HEK293 (cell line): ENCODE measurements around the gene PHF20.

Source experiments
- CTCF ChIA-PET: fragments of 350-600 bp; formaldehyde crosslinking; extraction: SDS; loops from one replicate; lab custom pipeline; 2021; ENCODE audit warnings: antibody characterized with exemption; lab: Yijun Ruan, JAX
- POLR2A ChIA-PET: fragments of 300-600 bp; formaldehyde crosslinking; extraction: SDS; loops from one replicate; lab custom pipeline; 2020; ENCODE audit warnings: antibody characterized with exemption, inconsistent platforms; lab: Yijun Ruan, JAX
- H3K27ac ChIP-seq: fragments of 200-500 bp; sonication (Bioruptor generic); 2 replicates; pipeline ENCODE4 v1.5.1; 2014; ENCODE audit warnings: low read depth, low read length, control low read depth, inconsistent platforms; ENCODE audit errors: extremely low read depth
- H3K36me3 ChIP-seq, 2 experiments: fragments of 200-500 bp in 1 of 2; sonication (Bioruptor generic) in 1 of 2; 1 replicate in 1 of 2; 2 replicates in 1 of 2; pipeline ENCODE4 v1.5.1; 2014 to 2017; ENCODE audit warnings: inconsistent platforms in 2 of 2, low read length in 2 of 2; ENCODE audit not compliant: control insufficient read depth in 2 of 2, insufficient read depth in 1 of 2
- H3K4me1 ChIP-seq: fragments of 200-500 bp; sonication (Bioruptor generic); 2 replicates; pipeline ENCODE4 v1.5.1; 2014; ENCODE audit warnings: mild to moderate bottlenecking, low read length, inconsistent platforms; ENCODE audit not compliant: control insufficient read depth, insufficient read depth
- H3K4me3 ChIP-seq: 2 replicates; pipeline ENCODE4 v1.5.1; 2011; ENCODE audit warnings: low read depth, mild to moderate bottlenecking, control low read depth, low read length, moderate library complexity
- H3K9me3 ChIP-seq: fragments of 200-500 bp; sonication (Bioruptor generic); 2 replicates; pipeline ENCODE4 v1.5.1; 2014; ENCODE audit warnings: low read depth, low read length, inconsistent platforms; ENCODE audit not compliant: control insufficient read depth, insufficient read depth
- GLI2 ChIP-seq: fragments of 450-650 bp; formaldehyde crosslinking; IDR thresholded peaks from 2 replicates; pipeline ENCODE4; 2017; ENCODE audit warnings: missing biosample characterization, missing genetic modification characterization, low read depth, borderline replicate concordance
- GLI4 ChIP-seq: fragments of 450-650 bp; formaldehyde crosslinking; IDR thresholded peaks from 2 replicates; pipeline ENCODE4 v1.5.1; 2016; ENCODE audit warnings: missing biosample characterization, missing genetic modification characterization
- HOXD13 ChIP-seq: sonication (generic); formaldehyde crosslinking; IDR thresholded peaks from 2 replicates; pipeline ENCODE4 v1.8.0; 2022; ENCODE audit warnings: missing genetic modification reagents, borderline replicate concordance
- SALL2 ChIP-seq: fragments of 450-650 bp; formaldehyde crosslinking; IDR thresholded peaks from 2 replicates; pipeline ENCODE4 v1.5.0; 2017; ENCODE audit warnings: missing biosample characterization, mild to moderate bottlenecking, missing genetic modification characterization, borderline replicate concordance
- SP2 ChIP-seq: fragments of 450-650 bp; formaldehyde crosslinking; IDR thresholded peaks from 2 replicates; pipeline ENCODE4 v1.5.1; 2016; ENCODE audit warnings: missing biosample characterization, missing genetic modification characterization
- SP3 ChIP-seq: fragments of 450-650 bp; formaldehyde crosslinking; IDR thresholded peaks from 2 replicates; pipeline ENCODE4 v1.5.1; 2016; ENCODE audit warnings: missing biosample characterization, missing genetic modification characterization
- ZNF16 ChIP-seq: fragments of 450-650 bp; formaldehyde crosslinking; IDR thresholded peaks from 2 replicates; pipeline ENCODE4 v1.5.1; 2016; ENCODE audit warnings: low read depth, missing biosample characterization, missing genetic modification characterization
- ZNF2 ChIP-seq: fragments of 450-650 bp; formaldehyde crosslinking; IDR thresholded peaks from 2 replicates; pipeline ENCODE4 v1.5.1; 2016; ENCODE audit warnings: missing biosample characterization, missing genetic modification characterization
- ZNF280D ChIP-seq: fragments of 450-650 bp; formaldehyde crosslinking; IDR thresholded peaks from 2 replicates; pipeline ENCODE4 v1.5.1; 2016; ENCODE audit warnings: missing biosample characterization, missing genetic modification characterization
- ZNF558 ChIP-seq: fragments of 450-650 bp; formaldehyde crosslinking; IDR thresholded peaks from 2 replicates; pipeline ENCODE4 v1.5.1; 2016; ENCODE audit warnings: missing biosample characterization, missing genetic modification characterization
- ZNF596 ChIP-seq: fragments of 450-650 bp; IDR thresholded peaks from 2 replicates; pipeline ENCODE4 v1.5.0; 2018; ENCODE audit warnings: missing biosample characterization, mild to moderate bottlenecking, missing genetic modification characterization, moderate library complexity
- ZNF704 ChIP-seq: fragments of 450-650 bp; formaldehyde crosslinking; IDR thresholded peaks from 2 replicates; pipeline ENCODE4 v1.5.1; 2016; ENCODE audit warnings: missing biosample characterization, missing genetic modification characterization
- ZNF792 ChIP-seq: fragments of 450-650 bp; formaldehyde crosslinking; IDR thresholded peaks from 2 replicates; pipeline ENCODE4 v1.5.1; 2016; ENCODE audit warnings: missing biosample characterization, missing genetic modification characterization
- TF ChIP-seq, protein P1 (sequence below): fragments of 450-650 bp; formaldehyde crosslinking; IDR thresholded peaks from 2 replicates; pipeline ENCODE4 v1.5.1; 2016; ENCODE audit warnings: missing biosample characterization, missing genetic modification characterization
- TF ChIP-seq, protein P2 (sequence below): fragments of 450-650 bp; formaldehyde crosslinking; IDR thresholded peaks from 2 replicates; pipeline ENCODE4 v1.5.1; 2016; ENCODE audit warnings: missing biosample characterization, missing genetic modification characterization, low read depth
- TF ChIP-seq, protein P3 (sequence below): fragments of 450-650 bp; formaldehyde crosslinking; IDR thresholded peaks from 2 replicates; pipeline ENCODE4 v1.5.1; 2016; ENCODE audit warnings: missing biosample characterization, missing genetic modification characterization
- TF ChIP-seq, protein P4 (sequence below): fragments of 450-650 bp; formaldehyde crosslinking; IDR thresholded peaks from 2 replicates; pipeline ENCODE4 v1.5.1; 2017; ENCODE audit warnings: missing biosample characterization, missing genetic modification characterization

Gene PHF20

DNA sequence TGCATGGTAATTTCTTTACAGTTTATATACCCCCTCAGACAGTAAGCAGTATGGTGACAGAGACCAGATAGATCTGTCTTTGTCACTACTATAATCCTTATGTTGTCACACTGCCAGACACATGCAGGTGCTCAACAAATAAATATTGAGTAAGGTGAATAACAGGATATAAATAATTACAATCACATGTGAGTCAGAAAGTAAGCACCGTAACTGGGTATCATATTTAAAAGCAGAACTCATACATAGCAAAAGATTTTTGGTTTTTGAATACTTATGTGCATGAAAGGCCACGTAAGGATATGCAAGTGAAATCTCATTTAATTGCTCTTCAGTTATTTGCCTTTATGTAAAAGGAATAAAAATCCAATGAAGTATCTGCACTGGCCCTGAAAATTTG lies 214.0 kb downstream of the PHF20 start:
- H3K27ac ChIP-seq: no peak overlapping the region
- POLR2A ChIA-PET: no interaction called here
- TF ChIP-seq, protein P1, sequence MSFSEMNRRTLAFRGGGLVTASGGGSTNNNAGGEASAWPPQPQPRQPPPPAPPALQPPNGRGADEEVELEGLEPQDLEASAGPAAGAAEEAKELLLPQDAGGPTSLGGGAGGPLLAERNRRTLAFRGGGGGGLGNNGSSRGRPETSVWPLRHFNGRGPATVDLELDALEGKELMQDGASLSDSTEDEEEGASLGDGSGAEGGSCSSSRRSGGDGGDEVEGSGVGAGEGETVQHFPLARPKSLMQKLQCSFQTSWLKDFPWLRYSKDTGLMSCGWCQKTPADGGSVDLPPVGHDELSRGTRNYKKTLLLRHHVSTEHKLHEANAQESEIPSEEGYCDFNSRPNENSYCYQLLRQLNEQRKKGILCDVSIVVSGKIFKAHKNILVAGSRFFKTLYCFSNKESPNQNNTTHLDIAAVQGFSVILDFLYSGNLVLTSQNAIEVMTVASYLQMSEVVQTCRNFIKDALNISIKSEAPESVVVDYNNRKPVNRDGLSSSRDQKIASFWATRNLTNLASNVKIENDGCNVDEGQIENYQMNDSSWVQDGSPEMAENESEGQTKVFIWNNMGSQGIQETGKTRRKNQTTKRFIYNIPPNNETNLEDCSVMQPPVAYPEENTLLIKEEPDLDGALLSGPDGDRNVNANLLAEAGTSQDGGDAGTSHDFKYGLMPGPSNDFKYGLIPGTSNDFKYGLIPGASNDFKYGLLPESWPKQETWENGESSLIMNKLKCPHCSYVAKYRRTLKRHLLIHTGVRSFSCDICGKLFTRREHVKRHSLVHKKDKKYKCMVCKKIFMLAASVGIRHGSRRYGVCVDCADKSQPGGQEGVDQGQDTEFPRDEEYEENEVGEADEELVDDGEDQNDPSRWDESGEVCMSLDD (tag by site-specific recombination): no peak
- no peak for TF ChIP-seq ZNF558
- TF ChIP-seq ZNF2 (tag by site-specific recombination): no peak
- TF ChIP-seq, protein P2, sequence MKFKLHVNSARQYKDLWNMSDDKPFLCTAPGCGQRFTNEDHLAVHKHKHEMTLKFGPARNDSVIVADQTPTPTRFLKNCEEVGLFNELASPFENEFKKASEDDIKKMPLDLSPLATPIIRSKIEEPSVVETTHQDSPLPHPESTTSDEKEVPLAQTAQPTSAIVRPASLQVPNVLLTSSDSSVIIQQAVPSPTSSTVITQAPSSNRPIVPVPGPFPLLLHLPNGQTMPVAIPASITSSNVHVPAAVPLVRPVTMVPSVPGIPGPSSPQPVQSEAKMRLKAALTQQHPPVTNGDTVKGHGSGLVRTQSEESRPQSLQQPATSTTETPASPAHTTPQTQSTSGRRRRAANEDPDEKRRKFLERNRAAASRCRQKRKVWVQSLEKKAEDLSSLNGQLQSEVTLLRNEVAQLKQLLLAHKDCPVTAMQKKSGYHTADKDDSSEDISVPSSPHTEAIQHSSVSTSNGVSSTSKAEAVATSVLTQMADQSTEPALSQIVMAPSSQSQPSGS (tag by site-specific recombination): no peak
- no peak for TF ChIP-seq GLI2 (tag by site-specific recombination)
- no peak for TF ChIP-seq ZNF16 (tag by site-specific recombination)
- TF ChIP-seq SP2: no peak
- no peak for TF ChIP-seq ZNF280D (tag by site-specific recombination)
- TF ChIP-seq SALL2 (tag by site-specific recombination): no peak
- TF ChIP-seq, protein P3, sequence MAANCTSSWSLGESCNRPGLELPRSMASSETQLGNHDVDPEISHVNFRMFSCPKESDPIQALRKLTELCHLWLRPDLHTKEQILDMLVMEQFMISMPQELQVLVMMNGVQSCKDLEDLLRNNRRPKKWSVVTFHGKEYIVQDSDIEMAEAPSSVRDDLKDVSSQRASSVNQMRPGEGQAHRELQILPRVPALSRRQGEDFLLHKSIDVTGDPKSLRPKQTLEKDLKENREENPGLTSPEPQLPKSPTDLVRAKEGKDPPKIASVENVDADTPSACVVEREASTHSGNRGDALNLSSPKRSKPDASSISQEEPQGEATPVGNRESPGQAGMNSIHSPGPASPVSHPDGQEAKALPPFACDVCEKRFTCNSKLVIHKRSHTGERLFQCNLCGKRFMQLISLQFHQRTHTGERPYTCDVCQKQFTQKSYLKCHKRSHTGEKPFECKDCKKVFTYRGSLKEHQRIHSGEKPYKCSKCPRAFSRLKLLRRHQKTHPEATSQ (tag by site-specific recombination): no peak
- TF ChIP-seq ZNF704: no peak
- TF ChIP-seq ZNF596 (tag by site-specific recombination): no peak
- no peak for TF ChIP-seq HOXD13 (CRISPR knock-in tag)
- no peak for TF ChIP-seq GLI4 (tag by site-specific recombination)
- TF ChIP-seq SP3 (tag by site-specific recombination): no peak
- TF ChIP-seq, all 188 proteins: peak for 0
- Histone ChIP-seq H3K36me3 (no peaks in the 10 kb centered on the region), H3K4me3 (no peak overlapping the region), H3K4me1 (no peaks in the 10 kb centered on the region), H3K9me3 (no peaks in the 10 kb centered on the region)
- CTCF ChIA-PET: no interaction called here

GRCh38 chr20:35988910-35989463 lies 217.2 kb downstream of the PHF20 start:
- H3K27ac ChIP-seq: no peak overlapping the region
- ChIA-PET POLR2A (no interaction called here), CTCF (interaction anchor here (0.6 to 9.2 kb wide), 3 partner anchors 9 to 154 kb away, joined by 3 to 308 read pairs (median 97); no protein-coding TSS in a partner anchor)
- no peak overlapping the region for H3K4me3 ChIP-seq
- H3K9me3 ChIP-seq: no peaks in the 10 kb centered on the region
- no peaks in the 10 kb centered on the region for H3K36me3 ChIP-seq
- H3K4me1 ChIP-seq: no peaks in the 10 kb centered on the region
- TF ChIP-seq, protein P4, sequence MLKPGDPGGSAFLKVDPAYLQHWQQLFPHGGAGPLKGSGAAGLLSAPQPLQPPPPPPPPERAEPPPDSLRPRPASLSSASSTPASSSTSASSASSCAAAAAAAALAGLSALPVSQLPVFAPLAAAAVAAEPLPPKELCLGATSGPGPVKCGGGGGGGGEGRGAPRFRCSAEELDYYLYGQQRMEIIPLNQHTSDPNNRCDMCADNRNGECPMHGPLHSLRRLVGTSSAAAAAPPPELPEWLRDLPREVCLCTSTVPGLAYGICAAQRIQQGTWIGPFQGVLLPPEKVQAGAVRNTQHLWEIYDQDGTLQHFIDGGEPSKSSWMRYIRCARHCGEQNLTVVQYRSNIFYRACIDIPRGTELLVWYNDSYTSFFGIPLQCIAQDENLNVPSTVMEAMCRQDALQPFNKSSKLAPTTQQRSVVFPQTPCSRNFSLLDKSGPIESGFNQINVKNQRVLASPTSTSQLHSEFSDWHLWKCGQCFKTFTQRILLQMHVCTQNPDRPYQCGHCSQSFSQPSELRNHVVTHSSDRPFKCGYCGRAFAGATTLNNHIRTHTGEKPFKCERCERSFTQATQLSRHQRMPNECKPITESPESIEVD: no peak
- TF ChIP-seq ZNF792 (tag by site-specific recombination): no peak
